Muscle layer of colon (tissue), 2 donors: Measurements from ENCODE around the gene FMN2.

ENCODE experiments used
- H3K27ac ChIP-seq: one replicate; pipeline ENCODE4 v1.7.0; 2013; ENCODE audit warnings: low read depth, mild to moderate bottlenecking, low read length, moderate library complexity
- H3K27me3 ChIP-seq, 2 donors: one replicate each; pipeline ENCODE4 v1.7.0; 2013; ENCODE audit warnings: low read length in 2 of 2, mild to moderate bottlenecking in 2 of 2; ENCODE audit not compliant: insufficient read depth in 2 of 2, control insufficient read depth in 1 of 2
- H3K36me3 ChIP-seq: one replicate; pipeline ENCODE4 v1.7.0; 2013; ENCODE audit warnings: mild to moderate bottlenecking, low read length; ENCODE audit not compliant: insufficient read depth
- H3K4me1 ChIP-seq: one replicate; pipeline ENCODE4 v1.7.0; 2013; ENCODE audit warnings: mild to moderate bottlenecking, low read length; ENCODE audit not compliant: insufficient read depth
- H3K4me3 ChIP-seq, 2 donors: one replicate each; pipeline ENCODE4 v1.7.0; 2013; ENCODE audit warnings: low read length in 2 of 2, low read depth in 1 of 2, mild to moderate bottlenecking in 1 of 2, moderate library complexity in 1 of 2
- H3K9ac ChIP-seq: one replicate; pipeline ENCODE4 v1.7.0; 2013; ENCODE audit warnings: low read length
- H3K9me3 ChIP-seq: one replicate; pipeline ENCODE4 v1.7.0; 2013; ENCODE audit warnings: mild to moderate bottlenecking, low read length
- donor health status: abdominal sarcoma.
- donor health status: Adenocarcinoma of cecum.

The FMN2 gene

GRCh38 chr1:240501115-240501514 is 409.4 kb downstream of the FMN2 start:
- Histone ChIP-seq H3K9ac (no peak overlapping the region), H3K4me3 (no peak overlapping the region), H3K36me3 (no peaks in the 10 kb centered on the region), H3K4me1 (peaks cover 22% of the 10 kb centered on the region), H3K27ac (no peak overlapping the region), H3K27me3 (no peaks in the 10 kb centered on the region), H3K9me3 (no peaks in the 10 kb centered on the region)

- Histone ChIP-seq H3K4me1 (peaks cover 22% of the 10 kb centered on the region), H3K9me3 (no peaks in the 10 kb centered on the region), H3K9ac (no peak overlapping the region), H3K36me3 (no peaks in the 10 kb centered on the region), H3K4me3 (no peak overlapping the region), H3K27ac (no peak overlapping the region), H3K27me3 (no peaks in the 10 kb centered on the region)
These were observed 411.4 kb downstream of the FMN2 start for GRCh38 chr1:240503036-240503435.

- no peak overlapping the region for H3K9ac ChIP-seq
- no peak overlapping the region for H3K27ac ChIP-seq
- H3K9me3 ChIP-seq = no peaks in the 10 kb centered on the region
- no peaks in the 10 kb centered on the region for H3K27me3 ChIP-seq
- H3K4me1 ChIP-seq = peaks cover 20% of the 10 kb centered on the region
- no peaks in the 10 kb centered on the region for H3K36me3 ChIP-seq
- H3K4me3 ChIP-seq = no peak overlapping the region
These were observed 411.9 kb downstream of the FMN2 start for GRCh38 chr1:240503558-240503957.

GRCh38 chr1:240506176-240506575 is 414.5 kb downstream of the FMN2 start:
- H3K36me3 ChIP-seq = no peaks in the 10 kb centered on the region
- no peak overlapping the region for H3K9ac ChIP-seq
- H3K4me1 ChIP-seq = peaks cover 10% of the 10 kb centered on the region
- H3K9me3 ChIP-seq = no peaks in the 10 kb centered on the region
- no peak overlapping the region for H3K27ac ChIP-seq
- H3K27me3 ChIP-seq = no peaks in the 10 kb centered on the region
- no peak overlapping the region for H3K4me3 ChIP-seq

GRCh38 chr1:240508201-240508600 is 416.5 kb downstream of the FMN2 start:
- Histone ChIP-seq H3K36me3 (no peaks in the 10 kb centered on the region), H3K4me1 (peaks cover 9% of the 10 kb centered on the region), H3K9ac (no peak overlapping the region), H3K27ac (no peak overlapping the region), H3K27me3 (no peaks in the 10 kb centered on the region), H3K9me3 (no peaks in the 10 kb centered on the region), H3K4me3 (no peak overlapping the region)

GRCh38 chr1:240508950-240509349 is 417.3 kb downstream of the FMN2 start:
- peaks cover 9% of the 10 kb centered on the region for H3K4me1 ChIP-seq
- no peak overlapping the region for H3K9ac ChIP-seq
- no peak overlapping the region for H3K27ac ChIP-seq
- no peaks in the 10 kb centered on the region for H3K27me3 ChIP-seq
- H3K36me3 ChIP-seq = no peaks in the 10 kb centered on the region
- no peaks in the 10 kb centered on the region for H3K9me3 ChIP-seq
- no peak overlapping the region for H3K4me3 ChIP-seq

GRCh38 chr1:240511789-240512188 is 420.1 kb downstream of the FMN2 start:
- Histone ChIP-seq H3K27me3 (no peaks in the 10 kb centered on the region), H3K9ac (no peak overlapping the region), H3K4me3 (no peak overlapping the region), H3K4me1 (peaks cover 9% of the 10 kb centered on the region), H3K27ac (no peak overlapping the region), H3K36me3 (no peaks in the 10 kb centered on the region), H3K9me3 (no peaks in the 10 kb centered on the region)

GRCh38 chr1:240515505-240515904 is 423.8 kb downstream of the FMN2 start:
- no peak overlapping the region for H3K27ac ChIP-seq
- H3K4me3 ChIP-seq = no peak overlapping the region
- no peaks in the 10 kb centered on the region for H3K36me3 ChIP-seq
- peaks cover 5% of the 10 kb centered on the region for H3K4me1 ChIP-seq
- no peaks in the 10 kb centered on the region for H3K9me3 ChIP-seq
- no peak overlapping the region for H3K9ac ChIP-seq
- H3K27me3 ChIP-seq = no peaks in the 10 kb centered on the region

GRCh38 chr1:240516069-240516468 is 424.4 kb downstream of the FMN2 start:
- H3K27me3 ChIP-seq = no peaks in the 10 kb centered on the region

GRCh38 chr1:240517891-240518290 is 426.2 kb downstream of the FMN2 start:
- no peaks in the 10 kb centered on the region for H3K36me3 ChIP-seq
- no peaks in the 10 kb centered on the region for H3K27me3 ChIP-seq
- H3K4me1 ChIP-seq = no peaks in the 10 kb centered on the region
- H3K4me3 ChIP-seq = no peak overlapping the region
- no peaks in the 10 kb centered on the region for H3K9me3 ChIP-seq
- H3K27ac ChIP-seq = no peak overlapping the region
- H3K9ac ChIP-seq = no peak overlapping the region

More at GRCh38 chr1:240516069-240516468, 424.4 kb downstream of the FMN2 start:
- Histone ChIP-seq H3K36me3 (no peaks in the 10 kb centered on the region), H3K9ac (no peak overlapping the region), H3K27ac (no peak overlapping the region), H3K9me3 (no peaks in the 10 kb centered on the region), H3K4me1 (peaks cover 5% of the 10 kb centered on the region), H3K4me3 (no peak overlapping the region)

GRCh38 chr1:240522122-240522822 is 430.6 kb downstream of the FMN2 start:
- Histone ChIP-seq H3K4me1 (peaks cover 14% of the 10 kb centered on the region), H3K27ac (no peak overlapping the region), H3K9ac (no peak overlapping the region), H3K9me3 (no peaks in the 10 kb centered on the region), H3K27me3 (no peaks in the 10 kb centered on the region), H3K36me3 (no peaks in the 10 kb centered on the region), H3K4me3 (no peak overlapping the region)

GRCh38 chr1:240524356-240525069 is 432.8 kb downstream of the FMN2 start:
- H3K4me1 ChIP-seq = peaks cover 19% of the 10 kb centered on the region
- no peaks in the 10 kb centered on the region for H3K9me3 ChIP-seq

More at GRCh38 chr1:240524356-240525069, 432.8 kb downstream of the FMN2 start:
- Histone ChIP-seq H3K27me3 (no peaks in the 10 kb centered on the region), H3K4me3 (no peak overlapping the region), H3K27ac (no peak overlapping the region), H3K9ac (no peak overlapping the region), H3K36me3 (no peaks in the 10 kb centered on the region)
